ENCODE results near the gene RCL1. TPM values are rescaled to one million over a fixed set of nuclear protein-coding genes. Genes with fewer than 3 reads are reported as not detected.

RCL1 gene
- total and polyA plus RNA-seq, 2 donors (not counting 3 experiments of a cell fraction or from before 2014, with no cell fraction given): 12.9 to 13.2 TPM

DNA sequence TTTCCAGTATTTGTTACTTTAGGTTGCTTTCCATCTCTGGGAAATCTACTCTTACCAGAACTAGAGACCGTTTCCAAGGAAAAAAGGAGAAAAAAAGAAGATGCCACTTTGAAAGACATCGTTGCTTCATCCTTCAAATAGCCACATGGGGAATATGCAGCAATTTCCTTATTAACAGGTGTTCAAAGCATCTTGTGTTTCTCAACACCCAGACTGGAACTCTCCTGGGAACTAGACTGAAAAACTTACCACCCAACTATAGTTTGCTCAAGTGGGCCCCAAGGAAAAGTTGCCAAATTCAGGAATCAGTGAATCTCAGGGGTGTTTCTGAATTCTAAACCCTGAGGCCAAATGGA, 112.4 kb downstream of the RCL1 start:
- Histone ChIP-seq H2AFZ (ENCODE audit: low read depth, low read length) (no peak overlapping the region), H3K4me3 (replicated peaks in 1 of 3; ENCODE audit: insufficient read depth in 1 of 3, low read depth in 1 of 3, low read length in 3 of 3) (no peak overlapping the region), H3K79me2 (ENCODE audit: control insufficient read depth, insufficient read depth, low read length) (no peaks in the 10 kb centered on the region), H3K27me3 (ENCODE audit: control insufficient read depth in 2 of 2, insufficient read depth in 2 of 2, low read length in 2 of 2) (no peaks in the 10 kb centered on the region), H3K27ac (ENCODE audit: insufficient read depth, low read depth, low read length) (no peak overlapping the region), H3K4me2 (ENCODE audit: insufficient read depth, low read length) (no peak overlapping the region), H3K9me3 (replicated peaks; ENCODE audit: control insufficient read depth, insufficient read depth, low read length) (no peaks in the 10 kb centered on the region), H3K4me1 (ENCODE audit: control insufficient read depth, extremely low read depth, insufficient read depth, low read length) (peaks cover 4% of the 10 kb centered on the region), H3K9ac (replicated peaks; ENCODE audit: extremely low read depth, insufficient read depth, low read length) (no peak overlapping the region), H4K20me1 (replicated peaks; ENCODE audit: control insufficient read depth, extremely low read depth, insufficient read depth, low read length) (no peaks in the 10 kb centered on the region), H3K36me3 (ENCODE audit: control insufficient read depth in 2 of 2, extremely low read depth in 1 of 2, insufficient read depth in 2 of 2, low read length in 2 of 2) (no peaks in the 10 kb centered on the region), H3K9me1 (replicated peaks; ENCODE audit: control insufficient read depth, extremely low read depth, insufficient read depth, low read length) (no peaks in the 10 kb centered on the region)
- no peak for DNase-seq (ENCODE audit: low read depth, low spot score)
- FAIRE-seq: no peak
- POLR2A ChIA-PET: no interaction called here
- TF ChIP-seq POLR2AphosphoS5 (IDR thresholded peaks at IDR 0.05; ENCODE audit: insufficient read depth, low read depth, low read length) (no peak), FOS (IDR thresholded peaks at IDR 0.05; ENCODE audit: borderline replicate concordance, insufficient read depth, low read length) (no peak), GATA2 (IDR thresholded peaks at IDR 0.05; ENCODE audit: insufficient read depth, insufficient read length, low read depth, low read length) (no peak), POLR2A (IDR thresholded peaks at IDR 0.05; ENCODE audit: low read depth, low read length) (no peak), JUN (IDR thresholded peaks at IDR 0.05; ENCODE audit: borderline replicate concordance, insufficient read depth, insufficient read length, low read depth) (no peak), EZH2 (IDR thresholded peaks at IDR 0.05; ENCODE audit: borderline replicate concordance, low read depth, low read length, severe bottlenecking) (no peak), MYC (IDR thresholded peaks at IDR 0.05; ENCODE audit: low read depth, low read length) (no peak)
- TF ChIP-seq, protein P1, sequence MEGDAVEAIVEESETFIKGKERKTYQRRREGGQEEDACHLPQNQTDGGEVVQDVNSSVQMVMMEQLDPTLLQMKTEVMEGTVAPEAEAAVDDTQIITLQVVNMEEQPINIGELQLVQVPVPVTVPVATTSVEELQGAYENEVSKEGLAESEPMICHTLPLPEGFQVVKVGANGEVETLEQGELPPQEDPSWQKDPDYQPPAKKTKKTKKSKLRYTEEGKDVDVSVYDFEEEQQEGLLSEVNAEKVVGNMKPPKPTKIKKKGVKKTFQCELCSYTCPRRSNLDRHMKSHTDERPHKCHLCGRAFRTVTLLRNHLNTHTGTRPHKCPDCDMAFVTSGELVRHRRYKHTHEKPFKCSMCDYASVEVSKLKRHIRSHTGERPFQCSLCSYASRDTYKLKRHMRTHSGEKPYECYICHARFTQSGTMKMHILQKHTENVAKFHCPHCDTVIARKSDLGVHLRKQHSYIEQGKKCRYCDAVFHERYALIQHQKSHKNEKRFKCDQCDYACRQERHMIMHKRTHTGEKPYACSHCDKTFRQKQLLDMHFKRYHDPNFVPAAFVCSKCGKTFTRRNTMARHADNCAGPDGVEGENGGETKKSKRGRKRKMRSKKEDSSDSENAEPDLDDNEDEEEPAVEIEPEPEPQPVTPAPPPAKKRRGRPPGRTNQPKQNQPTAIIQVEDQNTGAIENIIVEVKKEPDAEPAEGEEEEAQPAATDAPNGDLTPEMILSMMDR (IDR thresholded peaks at IDR 0.05; ENCODE audit: extremely low read depth in 1 of 2, insufficient read depth in 1 of 2, low read depth in 1 of 2, low read length in 2 of 2): no peak
- TF ChIP-seq, protein P2, sequence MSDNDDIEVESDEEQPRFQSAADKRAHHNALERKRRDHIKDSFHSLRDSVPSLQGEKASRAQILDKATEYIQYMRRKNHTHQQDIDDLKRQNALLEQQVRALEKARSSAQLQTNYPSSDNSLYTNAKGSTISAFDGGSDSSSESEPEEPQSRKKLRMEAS (IDR thresholded peaks at IDR 0.05; ENCODE audit: insufficient read depth, insufficient read length): no peak
- BruUV-seq (replicated peaks): no TSS peak
- dilution Hi-C loops (cut with MboI; ENCODE audit: extremely low pct_ligation_motif_present, low sequenced_read_pairs) (no loop called here), intact Hi-C loops (cut with micrococcal nuclease) (no loop called here)
- CTCF ChIA-PET: no interaction called here

Small RNAs within 50 kb of the gene (microRNA-seq; reads per million reads assigned to microRNA genes)
- gene MIR101-2 (ENCODE audit: borderline number of aligned reads, borderline replicate concordance): 5.0 reads per million, percentile 11 among the genes with 10 or more reads in this experiment

Small RNAs within 50 kb of the gene (small RNA-seq; reads per million reads assigned to genes)
- gene AL158147.1 (ENCODE audit: insufficient read depth, insufficient read length, low read depth, low replicate concordance) (not detected), gene MIR101-2 (ENCODE audit: insufficient read depth, insufficient read length, low read depth, low replicate concordance) (not detected)

Other genes starting within 250 kb of the RCL1 start
- gene PLPP6, start 130.7 kb upstream of the RCL1 start, total RNA-seq: 5.4 and 6.4 TPM in 2 replicates
- 6.3 and 7.0 TPM in 2 replicates for gene PLPP6, start 130.7 kb upstream of the RCL1 start, polyA plus RNA-seq
- gene SPATA6L, start 126.5 kb upstream of the RCL1 start, total RNA-seq: 1.5 and 1.6 TPM in 2 replicates
- 0.40 and 0.46 TPM in 2 replicates for gene SPATA6L, start 126.5 kb upstream of the RCL1 start, polyA plus RNA-seq
- 6.8 and 8.9 TPM in 2 replicates for gene CDC37L1, start 113.4 kb upstream of the RCL1 start, total RNA-seq
- 1.8 and 2.6 TPM in 2 replicates for gene CDC37L1, start 113.4 kb upstream of the RCL1 start, polyA plus RNA-seq
- 38.1 and 42.3 TPM in 2 replicates for gene AK3, start 51.7 kb upstream of the RCL1 start, total RNA-seq
- gene AK3, start 51.7 kb upstream of the RCL1 start, polyA plus RNA-seq: 19.7 and 20.6 TPM in 2 replicates
- 9.7 and 10.3 TPM in 2 replicates for gene JAK2, start 192.3 kb downstream of the RCL1 start, total RNA-seq
- gene JAK2, start 192.3 kb downstream of the RCL1 start, polyA plus RNA-seq: 1.6 and 2.1 TPM in 2 replicates

All from endothelial cell of umbilical vein (primary cell).